NCI-H2029 (cell line): ENCODE measurements around the gene LTO1.
"Not testable (repeated sequence)": the region's sequence is repeated elsewhere in the genome, so short reads cannot be mapped to it uniquely, and the experiment has no call there.

ENCODE experiments used
- DNase-seq: peaks from one replicate; lab custom pipeline; 2025; lab: John Stamatoyannopoulos, UW

The LTO1 gene

DNA sequence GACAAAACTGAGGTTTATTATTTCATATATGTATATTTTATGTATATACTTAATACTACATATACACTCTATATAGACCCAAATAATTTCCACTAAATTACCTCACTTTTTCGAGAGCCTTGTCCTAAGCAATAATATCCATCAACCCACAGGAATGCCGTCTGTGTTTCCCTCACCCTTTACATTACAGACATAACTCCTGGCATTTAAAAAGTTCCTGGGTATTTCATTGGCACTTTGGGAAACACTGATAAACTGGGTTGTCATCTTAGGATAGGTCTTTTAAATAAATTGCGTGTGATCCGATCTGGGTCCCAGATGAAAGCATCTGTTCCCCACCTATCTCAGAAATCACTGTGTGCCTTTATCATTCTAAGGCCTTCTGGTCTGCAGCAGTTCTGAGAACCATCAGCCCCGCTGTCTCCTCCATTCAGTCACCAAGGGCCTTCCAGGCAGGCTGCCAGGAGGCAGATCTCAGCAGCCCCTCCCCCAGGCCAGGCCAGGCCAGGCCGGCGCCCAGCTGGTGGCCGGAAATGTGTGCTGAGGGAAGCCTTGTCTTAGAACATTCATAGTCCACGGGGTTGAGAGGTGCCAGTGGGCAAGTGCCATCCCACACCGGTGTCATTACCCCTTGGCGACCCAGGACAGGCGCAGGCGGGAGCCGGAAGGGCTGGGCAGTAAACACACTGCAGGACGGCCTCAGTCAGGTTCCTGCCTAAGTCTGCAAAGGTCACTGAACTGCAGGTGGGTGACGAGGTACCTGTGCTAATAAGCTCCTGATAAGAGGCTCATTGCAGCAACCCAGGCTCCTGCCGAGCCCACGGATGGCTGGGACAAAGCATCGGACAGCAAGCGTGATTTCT, 25.4 kb upstream of the LTO1 start:
- DNase-seq: peak; percentile 78

DNA sequence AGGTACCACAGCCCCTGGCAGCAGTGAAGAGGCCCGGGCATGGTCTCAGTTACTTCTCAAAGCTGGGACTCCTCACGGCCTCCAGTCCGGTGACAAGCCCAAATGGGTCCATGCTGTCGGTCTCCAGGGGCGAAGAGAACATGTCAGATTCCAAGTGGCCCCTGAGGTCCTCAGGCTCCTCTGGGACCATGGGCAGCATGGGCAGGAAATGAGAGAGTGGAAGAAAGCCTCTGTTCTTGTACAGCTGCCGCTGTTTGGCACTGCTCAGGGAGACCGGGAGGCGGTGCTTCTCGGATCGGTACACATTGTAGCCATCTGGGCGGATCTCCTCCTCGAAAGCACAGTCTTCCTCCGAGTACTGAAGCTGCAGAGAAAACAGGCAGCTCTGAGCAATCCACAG, 24.1 kb upstream of the LTO1 start:
- peak; percentile 52 for DNase-seq

DNA sequence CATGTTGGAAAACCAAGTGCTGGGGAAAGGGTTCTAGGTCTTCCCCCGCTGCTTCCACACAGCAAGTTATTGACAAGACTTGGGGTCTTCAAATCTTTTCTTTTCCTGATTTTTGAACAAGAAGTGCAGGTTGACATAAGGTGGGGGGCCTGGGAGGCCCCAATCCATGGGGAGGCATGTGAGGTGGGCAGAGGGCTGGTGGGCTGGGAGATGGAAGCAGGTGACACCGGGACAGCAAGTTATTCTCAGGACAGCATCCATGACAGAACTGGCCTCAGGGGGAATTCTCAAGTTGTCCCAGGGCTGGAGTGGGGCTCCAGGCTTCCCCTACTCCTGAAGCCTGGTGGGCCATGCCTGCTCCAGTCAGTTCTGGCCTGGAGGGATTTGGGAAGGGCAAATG, 23.2 kb upstream of the LTO1 start:
- DNase-seq: no peak

DNA sequence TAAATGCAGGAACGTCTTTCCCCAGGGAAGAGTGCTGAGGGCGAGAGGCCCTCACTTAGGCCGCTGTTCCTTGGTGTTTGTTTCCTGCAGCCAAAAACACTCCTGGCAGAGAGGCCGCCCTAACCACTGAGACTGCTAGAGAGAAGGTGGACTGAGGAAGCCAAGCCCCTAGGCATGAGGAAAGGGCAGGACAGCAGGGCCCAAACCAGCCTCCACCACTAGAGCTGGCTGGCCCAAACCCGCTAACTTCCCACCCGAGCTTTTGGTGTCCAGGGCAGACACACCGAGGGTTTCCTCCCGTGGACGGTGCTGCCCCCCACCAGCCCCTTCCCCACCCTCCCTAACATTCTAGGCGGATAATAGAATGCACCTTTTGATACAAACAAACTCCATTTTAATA, 22.7 kb upstream of the LTO1 start:
- DNase-seq: no peak

DNA sequence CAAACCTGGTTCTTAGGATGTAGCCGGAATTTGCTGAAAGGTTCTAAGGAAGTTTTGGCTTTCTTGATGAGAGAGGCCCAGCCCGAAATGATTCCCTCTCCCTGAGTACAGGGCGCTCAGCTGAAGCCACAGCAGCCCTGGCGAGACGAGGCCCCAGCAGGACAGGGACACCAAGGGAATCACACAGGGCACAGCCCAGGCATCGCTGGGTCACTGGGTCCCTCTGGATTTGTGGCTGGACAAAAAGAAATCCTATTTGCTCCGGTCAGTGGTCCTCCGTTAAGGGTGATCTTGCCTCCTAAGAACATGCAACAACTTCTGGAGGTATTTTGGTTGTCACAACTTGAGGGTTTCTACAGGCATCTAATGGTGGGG, 22.3 kb upstream of the LTO1 start:
- no peak for DNase-seq

DNA sequence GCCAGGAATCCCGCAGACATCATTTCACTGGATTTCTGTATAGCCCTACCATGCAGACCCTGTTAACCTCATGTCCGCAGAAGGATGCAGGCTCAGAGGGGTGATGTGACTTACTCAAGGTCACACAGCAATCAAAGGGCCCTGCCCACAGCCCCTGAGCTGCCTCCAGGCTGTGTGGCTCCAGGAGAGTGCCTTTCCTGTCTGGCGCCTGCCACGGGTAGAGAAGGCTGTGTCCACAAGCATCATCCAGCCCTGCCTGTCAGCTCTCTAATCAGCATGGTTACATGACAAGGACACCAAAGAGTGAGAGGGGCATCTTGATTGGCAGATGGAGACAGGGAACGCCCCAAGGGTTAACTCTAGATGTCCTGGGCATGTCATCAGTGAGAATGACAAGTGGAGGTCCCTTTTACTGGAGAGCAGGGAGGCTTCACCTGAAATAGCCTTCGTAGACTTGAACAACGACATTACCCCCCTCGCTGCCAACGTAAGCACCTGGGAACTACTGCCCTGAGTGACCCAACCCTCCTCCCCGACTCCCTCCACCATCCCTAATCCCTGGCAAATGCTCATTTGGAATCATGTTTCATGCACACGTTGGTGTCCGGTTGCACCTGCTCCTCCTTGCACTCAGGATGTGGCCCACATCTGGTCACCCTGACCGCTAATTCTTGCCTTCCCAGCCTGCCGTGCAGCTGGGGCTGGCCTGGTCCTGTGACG, 21.8 kb upstream of the LTO1 start:
- DNase-seq: peak; percentile 91

DNA sequence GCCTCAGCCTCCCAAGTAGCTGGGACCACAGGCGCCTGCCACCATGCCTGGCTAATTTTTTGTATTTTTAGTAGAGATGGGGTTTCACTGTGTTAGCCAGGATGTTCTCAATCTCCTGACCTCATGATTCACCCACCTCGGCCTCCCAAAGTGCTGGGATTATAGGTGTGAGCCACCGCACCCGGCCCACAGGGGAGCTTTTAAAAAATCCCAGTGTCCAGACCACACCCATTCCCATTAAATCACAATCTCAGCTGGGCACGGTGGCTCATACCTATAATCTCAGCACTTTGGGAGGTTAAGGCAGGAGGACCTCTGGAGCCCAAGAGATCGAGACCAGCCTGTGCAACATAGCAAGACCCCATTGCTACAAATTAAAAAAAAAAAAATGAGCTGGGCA, 20.8 kb upstream of the LTO1 start:
- DNase-seq: not testable (repeated sequence)

DNA sequence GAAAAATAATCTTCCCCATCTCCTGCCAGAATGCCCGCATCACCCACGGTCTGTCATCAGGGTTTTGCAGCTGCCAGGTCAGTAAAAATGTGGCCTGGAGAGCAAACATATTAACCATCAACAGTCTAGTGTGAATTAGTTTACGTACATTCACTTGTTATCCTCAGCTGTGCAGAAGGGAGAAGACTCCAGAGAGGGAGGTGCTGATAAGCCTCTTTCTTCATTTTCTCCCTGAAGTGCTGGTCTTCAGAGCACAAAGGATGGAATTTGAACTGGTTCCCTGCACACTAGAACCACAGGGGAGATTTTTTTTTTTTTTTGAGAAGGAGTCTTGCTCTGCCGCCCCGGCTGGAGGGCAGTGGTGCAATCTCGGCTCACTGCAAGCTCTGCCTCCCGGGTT, 20.4 kb upstream of the LTO1 start:
- DNase-seq: no peak

DNA sequence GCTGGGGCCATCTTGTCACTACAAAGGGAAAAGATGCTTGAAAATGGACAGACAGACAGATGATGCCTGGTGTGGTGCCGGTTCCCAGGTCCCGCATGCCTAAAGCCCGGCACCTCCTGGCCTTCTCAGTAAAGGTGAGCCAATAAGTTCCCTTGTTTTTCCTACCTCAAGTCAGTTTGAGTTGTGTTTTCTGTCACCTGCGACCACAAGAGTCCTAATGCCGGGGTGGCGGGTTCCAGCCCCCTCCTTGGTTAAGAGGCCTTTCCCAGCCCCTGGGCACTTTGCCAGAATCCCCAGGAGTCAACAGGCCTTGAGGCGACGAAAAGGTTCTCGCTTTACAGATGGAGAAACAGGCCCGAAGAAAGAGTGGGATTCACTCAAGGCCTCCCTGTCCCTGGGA, 19.6 kb upstream of the LTO1 start:
- no peak for DNase-seq

DNA sequence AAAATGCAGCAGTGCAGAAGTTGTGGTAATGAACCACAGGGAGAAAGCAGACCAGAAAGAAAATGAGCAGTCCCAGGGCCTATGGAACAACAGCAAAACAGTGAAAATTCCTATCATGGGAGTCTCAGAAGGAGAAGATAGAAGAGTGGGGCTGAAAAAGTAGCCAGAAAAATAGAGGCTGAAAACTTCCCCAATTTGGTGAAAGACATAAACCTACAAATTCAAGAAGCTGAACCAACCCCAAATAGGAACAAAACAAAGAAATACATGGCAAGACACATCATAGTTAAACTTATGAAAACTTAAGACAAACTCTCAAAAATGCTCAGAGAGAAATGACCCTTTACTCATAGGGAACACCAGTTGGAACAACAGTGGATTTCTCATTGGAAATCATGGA, 17.3 kb upstream of the LTO1 start:
- no peak for DNase-seq

DNA sequence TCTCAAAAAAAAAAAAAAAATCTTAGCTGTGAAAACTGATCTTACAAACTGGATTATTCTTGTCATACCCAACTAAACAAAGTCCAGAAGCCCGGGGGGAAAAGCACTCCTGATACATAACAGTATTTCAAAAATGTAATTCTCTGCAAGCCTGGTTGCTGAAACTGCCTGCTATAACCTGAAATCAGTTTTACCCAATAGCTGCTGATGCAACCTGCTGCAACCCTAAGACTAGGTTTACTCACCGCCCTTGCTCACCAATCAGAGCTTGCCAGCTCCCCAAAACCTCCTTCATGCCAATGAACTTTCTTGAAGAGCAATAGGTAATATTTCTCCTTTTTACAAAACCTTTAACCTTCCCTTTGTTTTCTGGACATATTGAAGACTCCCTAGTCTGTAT, 16.3 kb upstream of the LTO1 start:
- no peak for DNase-seq

DNA sequence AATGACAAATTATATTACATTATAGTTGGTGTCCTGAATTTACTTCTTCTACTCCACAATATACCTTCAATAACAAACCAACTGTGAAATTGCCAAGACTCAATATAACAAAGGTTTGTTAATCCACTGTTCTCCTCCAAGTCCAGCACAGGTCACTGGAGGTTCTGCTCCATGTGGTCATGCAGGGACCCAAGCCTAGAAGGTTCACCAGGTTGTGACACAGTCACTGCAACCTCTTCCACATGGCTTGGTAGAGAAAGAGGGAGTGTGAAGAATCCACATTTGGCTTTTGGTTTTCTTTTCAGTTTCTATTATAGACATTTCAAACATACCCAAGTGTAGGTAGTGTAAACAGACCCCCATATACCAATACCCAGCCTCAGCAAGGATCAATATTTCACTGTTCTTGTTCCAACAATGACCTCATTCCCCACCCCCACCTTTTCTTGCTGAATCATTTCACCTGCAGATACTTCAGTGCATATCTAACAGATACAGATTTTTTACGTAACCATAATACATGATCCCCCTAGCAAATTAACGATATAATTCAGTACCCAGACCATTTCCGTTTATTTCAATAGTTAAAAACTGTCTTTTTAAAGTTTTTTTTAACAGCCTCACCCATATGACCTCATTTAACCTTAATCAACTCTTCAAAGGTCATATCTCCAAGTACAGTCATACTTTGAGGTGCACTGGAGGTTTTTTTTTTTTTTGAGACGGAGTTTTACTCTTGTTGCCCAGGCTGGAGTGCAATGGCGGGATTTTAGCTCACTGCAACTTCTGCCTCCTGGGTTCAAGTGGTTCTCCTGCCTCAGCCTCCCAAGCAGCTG, 14.5 kb upstream of the LTO1 start:
- no peak for DNase-seq

DNA sequence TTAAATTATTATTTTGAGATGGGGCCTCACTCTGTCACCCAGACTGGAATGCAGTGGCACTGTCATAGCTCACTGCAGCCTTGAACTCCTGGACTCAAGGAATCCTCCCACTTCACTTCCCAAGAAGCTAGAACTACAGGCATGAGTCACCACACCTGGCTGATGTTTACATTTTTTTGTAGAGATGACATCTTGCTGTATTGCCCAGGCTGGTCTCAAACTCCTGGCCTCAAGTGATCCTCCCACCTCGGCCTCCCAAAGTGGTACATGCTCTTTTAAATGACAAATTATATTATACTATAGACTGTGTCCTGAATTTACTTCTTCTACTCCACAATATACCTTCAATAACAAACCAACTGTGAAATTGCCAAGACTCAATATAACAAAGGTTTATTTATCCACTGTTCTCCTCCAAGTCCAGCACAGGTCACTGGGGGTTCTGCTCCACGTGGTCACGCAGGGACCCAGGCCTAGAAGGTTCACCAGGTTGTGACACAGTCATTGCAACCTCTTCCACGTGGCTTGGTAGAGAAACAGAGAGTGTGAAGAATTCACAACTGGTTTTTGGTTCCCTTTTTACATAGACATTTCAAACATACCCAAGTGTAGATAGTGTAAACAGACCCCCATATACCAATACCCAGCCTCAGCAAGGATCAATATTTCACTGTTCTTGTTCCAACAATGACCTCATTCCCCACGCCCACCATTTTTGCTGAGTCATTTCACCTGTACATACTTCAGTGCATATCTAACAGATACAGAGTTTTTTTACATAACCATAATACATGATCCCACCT, 13.0 kb upstream of the LTO1 start:
- not testable (repeated sequence) for DNase-seq

DNA sequence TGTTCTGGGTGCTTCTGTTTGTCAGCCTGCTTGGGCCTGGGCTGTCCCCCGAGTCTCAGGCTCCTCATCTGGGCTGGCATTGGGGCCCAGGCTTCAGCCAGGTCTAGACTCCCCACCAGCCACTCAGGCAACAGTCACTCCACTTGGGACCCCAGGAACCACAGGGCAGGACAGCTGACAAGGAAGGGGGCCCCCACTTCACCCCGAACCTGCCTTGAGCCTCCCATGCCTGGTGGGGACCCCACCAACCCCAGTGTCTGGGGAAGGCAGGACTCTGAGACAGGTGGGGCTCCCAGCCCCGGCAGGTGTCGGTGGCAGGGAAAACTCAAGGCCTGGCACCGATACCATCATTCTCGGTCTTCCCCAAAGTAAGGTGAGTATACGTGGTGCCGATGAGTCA, 11.7 kb upstream of the LTO1 start:
- no peak for DNase-seq

DNA sequence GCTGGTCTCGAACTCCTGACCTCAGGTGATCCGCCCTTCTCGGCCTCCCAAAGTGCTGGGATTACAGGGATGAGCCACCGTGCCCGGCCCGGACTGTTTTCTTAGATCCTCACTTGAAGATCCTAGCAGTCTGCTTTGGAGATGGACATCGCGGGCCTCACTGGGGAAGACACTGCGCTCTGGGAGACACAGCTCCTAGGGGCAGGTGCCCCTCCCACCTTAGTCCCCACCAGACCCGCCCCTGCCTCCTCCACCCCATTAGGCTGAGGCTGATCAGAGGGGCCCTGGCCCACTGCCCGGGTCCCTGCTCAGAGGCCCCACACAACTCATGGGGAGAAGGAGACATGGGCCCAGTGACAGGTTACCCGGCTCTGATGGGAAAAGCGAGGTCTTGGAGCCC, 11.3 kb upstream of the LTO1 start:
- DNase-seq: no peak

DNA sequence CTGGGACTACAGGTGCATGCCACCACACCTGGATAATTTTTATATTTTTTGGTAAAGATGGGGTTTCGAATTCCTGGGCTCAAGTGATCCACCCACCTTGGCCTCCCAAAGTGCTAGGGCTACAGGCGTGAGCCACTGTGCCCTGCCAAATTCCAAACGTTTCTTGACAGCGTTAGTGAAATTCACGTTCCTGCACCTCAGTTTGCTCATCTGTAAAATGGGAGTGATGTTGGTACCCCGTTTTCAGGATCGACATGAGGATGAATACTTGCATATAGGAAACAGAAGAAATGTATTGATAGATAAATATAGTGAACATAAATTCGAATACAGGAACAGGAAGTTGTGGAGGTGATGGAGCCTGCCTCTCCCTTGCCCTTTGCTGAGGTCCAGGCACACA, 10.2 kb upstream of the LTO1 start:
- DNase-seq: no peak

DNA sequence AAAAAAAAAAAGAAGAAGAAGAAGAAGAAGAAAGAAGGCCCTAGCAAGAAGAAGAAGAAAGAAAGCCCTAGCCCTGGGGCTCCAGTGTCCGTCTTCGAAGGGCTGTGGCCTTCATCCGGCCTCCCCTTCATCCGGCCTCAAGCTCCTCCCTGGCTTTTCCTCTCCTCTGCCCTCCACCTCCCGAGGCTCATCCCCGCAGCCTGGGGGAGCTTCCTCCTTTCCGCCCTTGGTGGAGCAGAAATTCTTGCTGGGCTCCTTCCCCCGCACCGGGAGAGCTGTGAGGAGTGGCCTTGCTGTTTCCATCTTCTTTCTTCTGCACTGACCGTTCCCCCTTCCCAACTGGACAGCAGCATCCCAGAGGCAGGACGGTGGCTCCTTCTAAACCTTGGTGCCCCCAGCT, 9.5 kb upstream of the LTO1 start:
- DNase-seq: no peak

DNA sequence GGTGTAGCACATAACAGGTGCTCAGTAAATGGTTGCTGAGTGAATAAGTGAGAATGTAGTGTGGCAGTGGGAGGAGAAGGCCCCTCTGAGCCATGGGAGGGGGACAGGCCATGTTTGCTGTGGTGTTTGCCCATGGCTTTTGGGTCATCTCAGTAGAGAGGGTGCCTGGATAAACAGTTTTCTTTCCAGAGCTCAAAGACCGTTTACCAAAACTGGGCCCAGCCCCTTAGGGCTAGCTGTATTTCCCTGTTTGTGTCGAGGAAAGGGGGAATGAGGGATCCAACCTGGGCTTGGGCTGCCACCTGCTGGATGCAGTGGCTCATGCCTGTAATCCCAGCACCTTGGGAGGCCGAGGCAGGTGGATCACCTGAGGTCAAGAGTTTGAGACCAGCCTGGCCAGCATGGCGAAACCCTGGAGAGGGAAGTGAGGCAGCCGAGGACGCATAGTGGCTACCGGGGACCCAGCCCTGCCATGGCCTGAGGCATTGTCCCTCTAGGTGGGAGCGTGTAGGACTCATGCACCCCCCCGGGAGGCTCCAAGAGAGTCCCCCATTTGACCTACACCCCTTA, 8.7 kb upstream of the LTO1 start:
- DNase-seq: no peak

DNA sequence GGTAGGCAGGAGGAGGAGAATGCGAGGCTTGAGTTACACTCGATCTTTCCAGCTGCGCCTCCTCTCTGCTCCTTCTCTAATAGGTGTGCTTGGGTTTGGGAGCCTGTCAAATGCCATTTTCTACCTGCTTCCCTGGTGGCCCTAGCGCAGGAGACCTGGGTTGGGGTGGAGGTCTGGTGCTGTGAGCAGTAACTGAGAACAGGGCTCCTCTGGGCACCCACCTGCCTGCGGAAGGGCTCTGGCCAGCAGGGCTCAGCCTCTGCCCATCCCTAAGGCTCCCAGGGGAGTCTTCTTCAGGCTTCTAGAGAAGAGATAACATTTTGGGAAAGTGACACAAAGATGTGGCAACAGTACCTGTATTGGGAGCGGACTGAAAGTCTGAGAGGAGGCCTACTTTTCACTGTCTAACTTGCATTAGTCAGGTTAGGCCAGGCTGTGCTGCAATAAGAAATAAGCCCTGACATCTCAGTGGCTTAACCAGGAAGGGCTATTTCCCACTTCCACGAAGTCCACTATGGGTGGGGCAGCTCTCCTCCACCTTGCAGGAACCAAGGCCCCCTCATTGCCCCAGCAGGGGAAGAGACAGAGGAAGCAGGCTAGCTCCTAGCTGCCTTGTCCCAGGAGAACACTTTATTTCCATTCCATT, 7.7 kb upstream of the LTO1 start:
- no peak for DNase-seq

DNA sequence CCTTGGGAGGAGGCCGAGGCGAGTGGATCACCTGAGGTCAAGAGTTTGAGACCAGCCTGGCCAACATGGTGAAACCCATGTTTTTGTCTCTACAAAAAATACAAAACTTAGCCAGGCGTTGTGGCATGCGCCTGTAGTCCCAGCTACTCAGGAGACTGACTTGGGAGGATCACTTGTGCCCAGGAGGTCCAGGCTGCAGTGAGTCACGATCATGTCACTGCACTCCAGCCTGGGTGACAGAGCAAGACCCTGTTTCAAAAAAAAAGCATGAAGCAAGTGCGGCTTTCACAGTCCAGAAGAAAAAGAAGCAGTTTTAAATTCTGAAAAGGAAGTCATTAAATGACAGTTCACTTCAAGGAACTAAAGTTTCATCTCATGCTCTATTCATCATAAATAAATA, 7.1 kb upstream of the LTO1 start:
- no peak for DNase-seq

DNA sequence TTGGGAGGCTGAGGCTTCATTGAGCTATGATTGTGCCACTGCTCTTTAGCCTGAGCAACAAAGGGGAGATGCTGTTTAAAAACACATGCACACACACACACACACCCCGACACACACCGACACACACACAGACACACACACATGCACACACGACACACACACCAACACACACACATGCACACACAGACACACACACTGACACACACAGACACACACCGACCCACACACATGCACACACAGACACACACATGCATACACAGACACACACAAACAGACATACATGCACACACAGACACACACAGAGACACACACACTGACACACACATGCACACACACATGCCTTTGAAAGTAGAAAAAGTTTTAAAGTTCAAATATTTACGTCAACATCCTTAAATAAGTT, 5.5 kb upstream of the LTO1 start:
- DNase-seq: no peak
